HepG2 (cell line): ENCODE results near the gene WDR70. TPM values are rescaled to one million over a fixed set of nuclear protein-coding genes. Genes with fewer than 3 reads are reported as not detected.
"Not testable (repeated sequence)": the region's sequence is repeated elsewhere in the genome, so short reads cannot be mapped to it uniquely, and the experiment has no call there.

ENCODE experiments used
- ARNTL ChIP-seq: sonication (generic); formaldehyde crosslinking; IDR thresholded peaks from 2 replicates; pipeline ENCODE4 v1.4.0; 2020; ENCODE audit warnings: mild to moderate bottlenecking, missing genetic modification reagents
- HMG20B ChIP-seq: conservative IDR thresholded peaks from 2 replicates; pipeline ENCODE4 v1.6.1; 2016; ENCODE audit warnings: missing genetic modification reagents, missing compliant biosample characterization
- MLX ChIP-seq: IDR thresholded peaks from 2 replicates; pipeline ENCODE4 v1.6.1; 2016
- NCOA2 ChIP-seq: sonication (generic); formaldehyde crosslinking; IDR thresholded peaks from 2 replicates; pipeline ENCODE4 v1.8.0; 2022; ENCODE audit warnings: inconsistent platforms
- NKX3-1 ChIP-seq: sonication (generic); formaldehyde crosslinking; IDR thresholded peaks from 2 replicates; pipeline ENCODE4 v1.5.0; 2020; ENCODE audit warnings: missing genetic modification reagents
- PATZ1 ChIP-seq: sonication (generic); formaldehyde crosslinking; IDR thresholded peaks from 2 replicates; pipeline ENCODE4 v1.4.0; 2020; ENCODE audit warnings: missing genetic modification reagents
- PHF21A ChIP-seq: sonication (generic); formaldehyde crosslinking; IDR thresholded peaks from 2 replicates; pipeline ENCODE4 v1.5.0; 2020; ENCODE audit warnings: mild to moderate bottlenecking, missing genetic modification reagents
- SATB2 ChIP-seq: sonication (generic); formaldehyde crosslinking; IDR thresholded peaks from 2 replicates; pipeline ENCODE4 v1.5.0; 2020; ENCODE audit warnings: missing genetic modification reagents
- SOX6 ChIP-seq, 2 experiments: fragments of 450-650 bp in 1 of 2; sonication (generic) in 1 of 2; formaldehyde crosslinking in 1 of 2; IDR thresholded peaks; 2 replicates each; pipeline versions ENCODE4 v1.4.0 to v1.6.1; 2017 to 2020; ENCODE audit warnings: antibody characterized with exemption in 1 of 2, mild to moderate bottlenecking in 1 of 2, missing genetic modification reagents in 1 of 2
- TCF7 ChIP-seq: sonication (generic); IDR thresholded peaks from 2 replicates; pipeline ENCODE4 v1.6.1; 2016; ENCODE audit warnings: antibody characterized with exemption, low read depth
- ZBTB7B ChIP-seq: sonication (generic); formaldehyde crosslinking; IDR thresholded peaks from 2 replicates; pipeline ENCODE4 v1.4.0; 2020; ENCODE audit warnings: missing genetic modification reagents
- ZNF644 ChIP-seq: IDR thresholded peaks from 2 replicates; pipeline ENCODE4 v1.6.1; 2016; ENCODE audit warnings: low read depth
- ZSCAN5A ChIP-seq: sonication (generic); formaldehyde crosslinking; IDR thresholded peaks from 2 replicates; pipeline ENCODE4 v1.8.0; 2022; ENCODE audit warnings: mild to moderate bottlenecking, missing genetic modification reagents, borderline replicate concordance
- polyA plus RNA-seq, 8 experiments: library from polyadenylated mRNA; depleted of rRNA in 3 of 8; stranded (reverse) in 7 of 8; unstranded in 1 of 8; fragments of >200 nt; fragmentation: Illumina TruSeq in 4 of 8; extraction: Trizol in 4 of 8; gene quantifications; 2 replicates each; pipeline versions ENCODE4 v1.2.1 to v1.2.3, GENCODE V29; 2011 to 2016; ENCODE audit warnings: low read depth in 4 of 8, missing spikeins in 1 of 8, mixed read lengths in 1 of 8; ENCODE audit not compliant: insufficient read depth in 1 of 8
- total RNA-seq, 5 experiments: library from RNA; depleted of rRNA; stranded (reverse); fragments of >200 nt; fragmentation: Illumina TruSeq; extraction: Trizol; gene quantifications; 2 replicates each; pipeline ENCODE4 v1.2.3, GENCODE V29; 2016; ENCODE audit warnings: low read depth in 1 of 5
- TF ChIP-seq, protein P1 (sequence below): sonication (generic); formaldehyde crosslinking; IDR thresholded peaks from 2 replicates; pipeline ENCODE4 v1.4.0; 2020; ENCODE audit warnings: missing genetic modification reagents, borderline replicate concordance
- TF ChIP-seq, protein P2 (sequence below): sonication (generic); formaldehyde crosslinking; IDR thresholded peaks from 2 replicates; pipeline ENCODE4 v1.4.0; 2020; ENCODE audit warnings: missing genetic modification reagents, mild to moderate bottlenecking, borderline replicate concordance
- TF ChIP-seq, protein P3 (sequence below), 2 experiments: fragments of 450-650 bp in 1 of 2; sonication (generic) in 1 of 2; formaldehyde crosslinking; IDR thresholded peaks; 2 replicates each; pipeline versions ENCODE4 v1.5.0 to v1.8.0; 2020 to 2022; ENCODE audit warnings: mild to moderate bottlenecking in 1 of 2, missing genetic modification reagents in 1 of 2
- TF ChIP-seq, protein P4 (sequence below): IDR thresholded peaks from 2 replicates; pipeline ENCODE4 v1.4.0; 2020; ENCODE audit warnings: mild to moderate bottlenecking, missing genetic modification reagents

WDR70 gene
- total and polyA plus RNA-seq, 2 of the 13 experiments (the other 11 are each of a cell fraction or from before 2014, with no cell fraction given) = 14.6 to 30.6 TPM

- TF ChIP-seq, protein P1, sequence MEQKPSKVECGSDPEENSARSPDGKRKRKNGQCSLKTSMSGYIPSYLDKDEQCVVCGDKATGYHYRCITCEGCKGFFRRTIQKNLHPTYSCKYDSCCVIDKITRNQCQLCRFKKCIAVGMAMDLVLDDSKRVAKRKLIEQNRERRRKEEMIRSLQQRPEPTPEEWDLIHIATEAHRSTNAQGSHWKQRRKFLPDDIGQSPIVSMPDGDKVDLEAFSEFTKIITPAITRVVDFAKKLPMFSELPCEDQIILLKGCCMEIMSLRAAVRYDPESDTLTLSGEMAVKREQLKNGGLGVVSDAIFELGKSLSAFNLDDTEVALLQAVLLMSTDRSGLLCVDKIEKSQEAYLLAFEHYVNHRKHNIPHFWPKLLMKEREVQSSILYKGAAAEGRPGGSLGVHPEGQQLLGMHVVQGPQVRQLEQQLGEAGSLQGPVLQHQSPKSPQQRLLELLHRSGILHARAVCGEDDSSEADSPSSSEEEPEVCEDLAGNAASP (CRISPR knock-in tag) = 0 out of 2 replicates have a peak, but pooled peaks have one; percentile 15
- TF ChIP-seq, protein P2, sequence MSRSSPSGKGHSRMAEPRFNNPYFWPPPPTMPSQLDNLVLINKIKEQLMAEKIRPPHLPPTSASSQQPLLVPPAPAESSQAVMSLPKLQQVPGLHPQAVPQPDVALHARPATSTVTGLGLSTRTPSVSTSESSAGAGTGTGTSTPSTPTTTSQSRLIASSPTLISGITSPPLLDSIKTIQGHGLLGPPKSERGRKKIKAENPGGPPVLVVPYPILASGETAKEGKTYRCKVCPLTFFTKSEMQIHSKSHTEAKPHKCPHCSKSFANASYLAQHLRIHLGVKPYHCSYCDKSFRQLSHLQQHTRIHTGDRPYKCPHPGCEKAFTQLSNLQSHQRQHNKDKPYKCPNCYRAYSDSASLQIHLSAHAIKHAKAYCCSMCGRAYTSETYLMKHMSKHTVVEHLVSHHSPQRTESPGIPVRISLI (CRISPR knock-in tag) = peak; percentile 79; the same call in 1 of the 2 replicates
- TF ChIP-seq ZBTB7B (CRISPR knock-in tag) = peak; percentile 35; the same call in 1 of the 2 replicates
- TF ChIP-seq NCOA2 (CRISPR knock-in tag) = peak; percentile 83
- TF ChIP-seq ARNTL (CRISPR knock-in tag) = peak; percentile 80
- 0 out of 2 replicates have a peak, but pooled peaks have one; percentile 33 for TF ChIP-seq SATB2 (CRISPR knock-in tag)
- TF ChIP-seq, protein P3, sequence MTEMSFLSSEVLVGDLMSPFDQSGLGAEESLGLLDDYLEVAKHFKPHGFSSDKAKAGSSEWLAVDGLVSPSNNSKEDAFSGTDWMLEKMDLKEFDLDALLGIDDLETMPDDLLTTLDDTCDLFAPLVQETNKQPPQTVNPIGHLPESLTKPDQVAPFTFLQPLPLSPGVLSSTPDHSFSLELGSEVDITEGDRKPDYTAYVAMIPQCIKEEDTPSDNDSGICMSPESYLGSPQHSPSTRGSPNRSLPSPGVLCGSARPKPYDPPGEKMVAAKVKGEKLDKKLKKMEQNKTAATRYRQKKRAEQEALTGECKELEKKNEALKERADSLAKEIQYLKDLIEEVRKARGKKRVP (CRISPR knock-in tag; IDR thresholded peaks at IDR 0.05) = peak in 1 of 2 experiments; percentile 35; a peak in 1 of 4 replicates
- peak; percentile 39; the same call in 1 of the 2 replicates for TF ChIP-seq ZNF644 (CRISPR knock-in tag)
- peak; percentile 78 for TF ChIP-seq TCF7
- TF ChIP-seq MLX (CRISPR knock-in tag) = peak; percentile 53; the same call in 1 of the 2 replicates
- TF ChIP-seq, protein P4, sequence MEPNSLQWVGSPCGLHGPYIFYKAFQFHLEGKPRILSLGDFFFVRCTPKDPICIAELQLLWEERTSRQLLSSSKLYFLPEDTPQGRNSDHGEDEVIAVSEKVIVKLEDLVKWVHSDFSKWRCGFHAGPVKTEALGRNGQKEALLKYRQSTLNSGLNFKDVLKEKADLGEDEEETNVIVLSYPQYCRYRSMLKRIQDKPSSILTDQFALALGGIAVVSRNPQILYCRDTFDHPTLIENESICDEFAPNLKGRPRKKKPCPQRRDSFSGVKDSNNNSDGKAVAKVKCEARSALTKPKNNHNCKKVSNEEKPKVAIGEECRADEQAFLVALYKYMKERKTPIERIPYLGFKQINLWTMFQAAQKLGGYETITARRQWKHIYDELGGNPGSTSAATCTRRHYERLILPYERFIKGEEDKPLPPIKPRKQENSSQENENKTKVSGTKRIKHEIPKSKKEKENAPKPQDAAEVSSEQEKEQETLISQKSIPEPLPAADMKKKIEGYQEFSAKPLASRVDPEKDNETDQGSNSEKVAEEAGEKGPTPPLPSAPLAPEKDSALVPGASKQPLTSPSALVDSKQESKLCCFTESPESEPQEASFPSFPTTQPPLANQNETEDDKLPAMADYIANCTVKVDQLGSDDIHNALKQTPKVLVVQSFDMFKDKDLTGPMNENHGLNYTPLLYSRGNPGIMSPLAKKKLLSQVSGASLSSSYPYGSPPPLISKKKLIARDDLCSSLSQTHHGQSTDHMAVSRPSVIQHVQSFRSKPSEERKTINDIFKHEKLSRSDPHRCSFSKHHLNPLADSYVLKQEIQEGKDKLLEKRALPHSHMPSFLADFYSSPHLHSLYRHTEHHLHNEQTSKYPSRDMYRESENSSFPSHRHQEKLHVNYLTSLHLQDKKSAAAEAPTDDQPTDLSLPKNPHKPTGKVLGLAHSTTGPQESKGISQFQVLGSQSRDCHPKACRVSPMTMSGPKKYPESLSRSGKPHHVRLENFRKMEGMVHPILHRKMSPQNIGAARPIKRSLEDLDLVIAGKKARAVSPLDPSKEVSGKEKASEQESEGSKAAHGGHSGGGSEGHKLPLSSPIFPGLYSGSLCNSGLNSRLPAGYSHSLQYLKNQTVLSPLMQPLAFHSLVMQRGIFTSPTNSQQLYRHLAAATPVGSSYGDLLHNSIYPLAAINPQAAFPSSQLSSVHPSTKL (CRISPR knock-in tag) = peak; percentile 85
- TF ChIP-seq PHF21A = 0 out of 2 replicates have a peak, but pooled peaks have one; percentile 37
- TF ChIP-seq NKX3-1 (CRISPR knock-in tag) = 0 out of 2 replicates have a peak, but pooled peaks have one; percentile 31
- 0 out of 2 replicates have a peak, but pooled peaks have one; percentile 37 for TF ChIP-seq HMG20B (CRISPR knock-in tag)
- TF ChIP-seq PATZ1 = 0 out of 2 replicates have a peak, but pooled peaks have one; percentile 18
- TF ChIP-seq ZSCAN5A = peak; percentile 42; the same call in 1 of the 2 replicates
- TF ChIP-seq SOX6 (IDR thresholded peaks at IDR 0.05) = not testable (repeated sequence)
- TF ChIP-seq SOX6 (CRISPR knock-in tag; IDR thresholded peaks at IDR 0.05) = peak; percentile 94
Observed at GRCh38 chr5:37654566-37654965, 275.4 kb downstream of the WDR70 start (continued).
